Measurements from ENCODE around the gene ANHX. TPM values are rescaled to one million over a fixed set of nuclear protein-coding genes. Genes with fewer than 3 reads are reported as not detected.

The ANHX gene
- polyA plus RNA-seq, 3 donors = not detected

DNA sequence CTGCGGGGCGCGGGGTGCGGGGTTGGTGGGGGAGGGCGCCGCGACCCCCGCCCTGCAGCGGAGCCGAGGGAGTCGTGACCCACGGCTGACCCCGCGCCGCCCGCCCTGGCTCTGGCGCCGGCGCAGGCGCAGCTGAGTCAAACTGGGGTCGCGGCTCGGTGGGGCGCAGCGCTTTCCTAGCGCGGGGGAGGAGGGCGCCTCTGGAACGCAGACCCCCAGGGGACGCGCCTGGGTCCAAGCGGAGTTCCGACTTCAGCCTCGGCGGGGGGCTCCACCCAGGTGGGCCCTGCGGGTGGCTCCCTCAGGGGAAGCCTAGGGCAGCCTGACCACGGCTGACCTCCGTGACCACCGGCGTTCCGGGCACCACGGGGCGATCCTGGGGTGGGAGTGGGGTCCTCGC is 467 bp upstream of the ANHX start:
- Histone ChIP-seq H3K4me2 (replicated peaks; ENCODE audit: extremely low read depth, low read length, poor library complexity, severe bottlenecking) (no peak overlapping the region), H2AFZ (ENCODE audit: insufficient read depth, low read depth, low read length, poor library complexity, severe bottlenecking) (no peak overlapping the region), H4K20me1 (ENCODE audit: insufficient read depth, low read length) (no peaks in the 10 kb centered on the region), H3K4me3 (replicated peaks in 1 of 3; ENCODE audit: low read depth in 2 of 3, low read length in 3 of 3) (no peak overlapping the region), H3K36me3 (replicated peaks in 1 of 2; ENCODE audit: control insufficient read depth in 1 of 2, insufficient read depth in 2 of 2, low read length in 2 of 2) (no peaks in the 10 kb centered on the region), H3K79me2 (ENCODE audit: insufficient read depth, low read length) (no peaks in the 10 kb centered on the region), H3K9ac (ENCODE audit: insufficient read depth, low read length, poor library complexity, severe bottlenecking) (no peak overlapping the region), H3K27ac (ENCODE audit: low read depth in 1 of 2, low read length in 2 of 2) (no peak overlapping the region), H3K27me3 (ENCODE audit: control insufficient read depth in 2 of 2, insufficient read depth in 2 of 2, low read length in 2 of 2) (no peaks in the 10 kb centered on the region), H3K4me1 (ENCODE audit: control insufficient read depth in 1 of 2, insufficient read depth in 2 of 2, low read length in 2 of 2) (no peaks in the 10 kb centered on the region), H3K9me3 (replicated peaks in 1 of 2; ENCODE audit: control insufficient read depth in 1 of 2, insufficient read depth in 1 of 2, low read length in 2 of 2) (peaks cover 83 to 91% of the 10 kb centered on the region in 2 donors)
- peaks cover 55 to 87% (median 79%) of the 10 kb centered on the region in 7 donors for H3K9me3 Mint-ChIP-seq
- H3K27me3 Mint-ChIP-seq (ENCODE audit: low read depth in 3 of 3) = peaks cover 0 to 4% (median 2%) of the 10 kb centered on the region in 3 donors
- no peak for DNase-seq
- 60% methylated on average over 42 of the region's 44 CpGs for WGBS (ENCODE audit: insufficient coverage)
- no peak overlapping the region for H3K4me3 Mint-ChIP-seq
- TF ChIP-seq, protein P1, sequence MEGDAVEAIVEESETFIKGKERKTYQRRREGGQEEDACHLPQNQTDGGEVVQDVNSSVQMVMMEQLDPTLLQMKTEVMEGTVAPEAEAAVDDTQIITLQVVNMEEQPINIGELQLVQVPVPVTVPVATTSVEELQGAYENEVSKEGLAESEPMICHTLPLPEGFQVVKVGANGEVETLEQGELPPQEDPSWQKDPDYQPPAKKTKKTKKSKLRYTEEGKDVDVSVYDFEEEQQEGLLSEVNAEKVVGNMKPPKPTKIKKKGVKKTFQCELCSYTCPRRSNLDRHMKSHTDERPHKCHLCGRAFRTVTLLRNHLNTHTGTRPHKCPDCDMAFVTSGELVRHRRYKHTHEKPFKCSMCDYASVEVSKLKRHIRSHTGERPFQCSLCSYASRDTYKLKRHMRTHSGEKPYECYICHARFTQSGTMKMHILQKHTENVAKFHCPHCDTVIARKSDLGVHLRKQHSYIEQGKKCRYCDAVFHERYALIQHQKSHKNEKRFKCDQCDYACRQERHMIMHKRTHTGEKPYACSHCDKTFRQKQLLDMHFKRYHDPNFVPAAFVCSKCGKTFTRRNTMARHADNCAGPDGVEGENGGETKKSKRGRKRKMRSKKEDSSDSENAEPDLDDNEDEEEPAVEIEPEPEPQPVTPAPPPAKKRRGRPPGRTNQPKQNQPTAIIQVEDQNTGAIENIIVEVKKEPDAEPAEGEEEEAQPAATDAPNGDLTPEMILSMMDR (IDR thresholded peaks at IDR 0.05) = no peak
- no peaks in the 10 kb centered on the region for H3K36me3 Mint-ChIP-seq
- H3K27ac Mint-ChIP-seq = no peak overlapping the region
- H3K4me1 Mint-ChIP-seq = no peaks in the 10 kb centered on the region
- intact Hi-C loops (cut with micrococcal nuclease) = no loop called here

DNA sequence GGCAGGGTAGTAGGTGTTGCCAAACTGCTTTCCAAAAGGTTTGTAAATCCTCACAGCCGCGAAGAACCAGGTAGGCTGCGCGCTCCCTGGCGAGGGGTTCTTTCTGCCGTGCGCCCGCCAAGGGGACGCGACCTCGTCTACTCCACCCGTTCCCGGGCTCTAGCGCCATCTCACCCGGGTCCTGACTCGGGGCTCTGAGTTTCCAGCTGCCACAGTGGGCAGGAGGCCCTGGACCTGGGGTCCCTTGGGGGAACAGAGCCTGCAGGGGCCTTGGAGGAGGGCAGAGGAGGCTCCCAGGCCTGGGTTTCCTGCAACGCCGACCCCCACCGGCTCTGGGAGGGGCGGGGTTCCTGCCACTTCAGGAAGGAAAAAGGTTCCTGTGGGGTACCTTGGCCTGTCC is 706 bp downstream of the ANHX start:
- DNase-seq = no peak
- Histone ChIP-seq H3K4me2 (replicated peaks; ENCODE audit: extremely low read depth, low read length, poor library complexity, severe bottlenecking) (no peak overlapping the region), H2AFZ (ENCODE audit: insufficient read depth, low read depth, low read length, poor library complexity, severe bottlenecking) (no peak overlapping the region), H3K4me1 (ENCODE audit: control insufficient read depth in 1 of 2, insufficient read depth in 2 of 2, low read length in 2 of 2) (no peaks in the 10 kb centered on the region), H4K20me1 (ENCODE audit: insufficient read depth, low read length) (no peaks in the 10 kb centered on the region), H3K9me3 (replicated peaks in 1 of 2; ENCODE audit: control insufficient read depth in 1 of 2, insufficient read depth in 1 of 2, low read length in 2 of 2) (peaks cover 85 to 94% of the 10 kb centered on the region in 2 donors), H3K9ac (ENCODE audit: insufficient read depth, low read length, poor library complexity, severe bottlenecking) (no peak overlapping the region), H3K27ac (ENCODE audit: low read depth in 1 of 2, low read length in 2 of 2) (no peak overlapping the region), H3K36me3 (replicated peaks in 1 of 2; ENCODE audit: control insufficient read depth in 1 of 2, insufficient read depth in 2 of 2, low read length in 2 of 2) (no peaks in the 10 kb centered on the region), H3K4me3 (replicated peaks in 1 of 3; ENCODE audit: low read depth in 2 of 3, low read length in 3 of 3) (no peak overlapping the region), H3K79me2 (ENCODE audit: insufficient read depth, low read length) (no peaks in the 10 kb centered on the region), H3K27me3 (ENCODE audit: control insufficient read depth in 2 of 2, insufficient read depth in 2 of 2, low read length in 2 of 2) (no peaks in the 10 kb centered on the region)
- no peak overlapping the region for H3K4me3 Mint-ChIP-seq
- no peak overlapping the region for H3K27ac Mint-ChIP-seq
- H3K9me3 Mint-ChIP-seq = peaks cover 54 to 86% (median 80%) of the 10 kb centered on the region in 7 donors
- no peaks in the 10 kb centered on the region for H3K4me1 Mint-ChIP-seq
- H3K36me3 Mint-ChIP-seq = no peaks in the 10 kb centered on the region
- 67% methylated on average over 18 of the region's 20 CpGs for WGBS (ENCODE audit: insufficient coverage)
- H3K27me3 Mint-ChIP-seq (ENCODE audit: low read depth in 3 of 3) = peaks cover 0 to 4% (median 2%) of the 10 kb centered on the region in 3 donors
- TF ChIP-seq, protein P1 (IDR thresholded peaks at IDR 0.05) = no peak
- intact Hi-C loops (cut with micrococcal nuclease) = no loop called here
